K562 (cell line): Measurements from ENCODE around the gene KCNK3. TPM values are rescaled to one million over a fixed set of nuclear protein-coding genes. Genes with fewer than 3 reads are reported as not detected.

Source experiments
- ATAC-seq: fragments of 200-7000 bp; cut with Tn5 transposase; 3 replicates; pipeline ENCODE4 v1.9.1; 2020; ENCODE audit warnings: moderate library complexity
- BruUV-seq: library from RNA; stranded (reverse); fragments of 400-500 nt; replicated peaks from 2 replicates; lab custom pipeline; 2021; lab: Mats Ljungman, UMichigan
- CTCF ChIA-PET: fragments of 300-600 bp; formaldehyde crosslinking; extraction: SDS; loops from one replicate; lab custom pipeline; 2021; ENCODE audit warnings: low intra/inter-chr PET ratio; lab: Yijun Ruan, JAX
- POLR2A ChIA-PET: fragments of 300-600, 350-650 bp; sonication (Branson Sonifier 250); formaldehyde crosslinking; extraction: SDS; loops from one replicate; lab custom pipeline; 2021; ENCODE audit warnings: antibody characterized with exemption, inconsistent platforms; lab: Yijun Ruan, JAX
- DNase-seq, 4 experiments: peaks; one replicate each; pipeline versions ENCODE4 v3.0.0 to v3.0.0-alpha.2; 2011 to 2018; ENCODE audit warnings: low spot score in 3 of 4, mixed read lengths in 3 of 4; ENCODE audit errors: extremely low read depth in 1 of 4
- FAIRE-seq: peaks from 2 replicates; lab custom pipeline; 2011; peaks lifted over from hg19 to GRCh38; lab: Jason Lieb, UNC
- H2AFZ ChIP-seq: 2 replicates; pipeline ENCODE4 v1.6.0; 2011; ENCODE audit warnings: low read depth, low read length, control low read depth, inconsistent platforms
- H3K27ac ChIP-seq: fragments of 200-600 bp; 3 replicates; pipeline ENCODE4 v1.8.0; 2011; ENCODE audit warnings: low read depth, mild to moderate bottlenecking, control low read depth, inconsistent platforms, low read length, moderate library complexity, mixed read lengths; ENCODE audit errors: extremely low read depth
- H3K27me3 ChIP-seq, 2 experiments: fragments of 300-600 bp in 1 of 2; 2 replicates in 1 of 2; 3 replicates in 1 of 2; pipeline versions ENCODE4 v1.6.0 to v1.8.0; 2011; ENCODE audit warnings: inconsistent platforms in 2 of 2, low read length in 2 of 2, mild to moderate bottlenecking in 1 of 2, mixed read lengths in 1 of 2, moderate library complexity in 1 of 2; ENCODE audit not compliant: control insufficient read depth in 2 of 2, insufficient read depth in 2 of 2
- H3K36me3 ChIP-seq: fragments of 300-600 bp; 3 replicates; pipeline ENCODE4 v1.8.0; 2011; ENCODE audit warnings: mild to moderate bottlenecking, low read length, inconsistent platforms; ENCODE audit not compliant: control insufficient read depth, insufficient read depth
- H3K4me1 ChIP-seq, 2 experiments: fragments of 200-600 bp in 1 of 2; replicated peaks in 1 of 2; 2 replicates in 1 of 2; 3 replicates in 1 of 2; pipeline versions ENCODE4 v1.5.1 to v1.8.0; 2011; ENCODE audit warnings: inconsistent platforms in 2 of 2, low read length in 2 of 2, mild to moderate bottlenecking in 1 of 2, mixed read lengths in 1 of 2, moderate library complexity in 1 of 2; ENCODE audit not compliant: control insufficient read depth in 2 of 2, insufficient read depth in 2 of 2
- H3K4me2 ChIP-seq: 2 replicates; pipeline ENCODE4 v1.6.1; 2011; ENCODE audit warnings: low read length, control low read depth, inconsistent platforms, mixed read lengths; ENCODE audit not compliant: insufficient read depth
- H3K4me3 ChIP-seq: fragments of 200-600 bp; sonication (generic), shearing (Covaris generic); 2 replicates; pipeline ENCODE4 v1.5.1; 2016; ENCODE audit warnings: control low read depth, inconsistent platforms
- H3K79me2 ChIP-seq: fragments of 200-600 bp; 3 replicates; pipeline ENCODE4 v1.8.0; 2011; ENCODE audit warnings: low read length, inconsistent platforms; ENCODE audit not compliant: control insufficient read depth, insufficient read depth
- H3K9ac ChIP-seq, 2 experiments: 2 replicates each; pipeline versions ENCODE4 v1.6.0 to v1.6.1; 2011; ENCODE audit warnings: low read depth in 2 of 2, low read length in 2 of 2, control low read depth in 1 of 2, inconsistent platforms in 1 of 2, mild to moderate bottlenecking in 1 of 2, mixed read lengths in 1 of 2; ENCODE audit not compliant: insufficient read depth in 1 of 2
- H3K9me1 ChIP-seq: one replicate; pipeline ENCODE4 v1.6.0; 2011; ENCODE audit warnings: inconsistent platforms, mild to moderate bottlenecking, low read length, moderate library complexity; ENCODE audit not compliant: control insufficient read depth, insufficient read depth
- H3K9me3 ChIP-seq: replicated peaks from 2 replicates; pipeline ENCODE4 v1.5.1; 2011; ENCODE audit warnings: low read depth, low read length, inconsistent platforms; ENCODE audit not compliant: control insufficient read depth, insufficient read depth
- H4K20me1 ChIP-seq: replicated peaks from 2 replicates; pipeline ENCODE4 v1.6.1; 2011; ENCODE audit warnings: low read length, inconsistent platforms, mixed read lengths; ENCODE audit not compliant: control insufficient read depth, insufficient read depth
- CBX3 ChIP-seq, 2 experiments: IDR thresholded peaks; 1 replicate in 1 of 2; 2 replicates in 1 of 2; pipeline ENCODE4 v1.6.1; 2012; ENCODE audit warnings: inconsistent platforms in 2 of 2, low read length in 2 of 2, borderline replicate concordance in 1 of 2, control low read depth in 1 of 2
- CEBPG ChIP-seq, 3 experiments: fragments of 200-800 bp in 1 of 3; sonication (Bioruptor generic) in 1 of 3; sonication (generic) in 1 of 3; formaldehyde crosslinking in 1 of 3; IDR thresholded peaks in 2 of 3; conservative IDR thresholded peaks in 1 of 3; 2 replicates each; pipeline versions ENCODE4 v1.6.1 to v1.8.0; 2016 to 2022; ENCODE audit warnings: missing compliant biosample characterization in 2 of 3, missing genetic modification characterization in 2 of 3, mild to moderate bottlenecking in 1 of 3, missing genetic modification reagents in 1 of 3
- DPF2 ChIP-seq: fragments of 450-650 bp; IDR thresholded peaks from 2 replicates; pipeline ENCODE4 v1.6.1; 2016
- HMGN3 ChIP-seq: IDR thresholded peaks from 2 replicates; pipeline ENCODE4 v1.6.1; 2011; ENCODE audit warnings: borderline replicate concordance, low read depth, mild to moderate bottlenecking, mixed read lengths, low read length; ENCODE audit not compliant: insufficient read length; ENCODE audit errors: extremely low read depth
- HNRNPL ChIP-seq: fragments of 200-400 bp; formaldehyde crosslinking; IDR thresholded peaks from 2 replicates; pipeline ENCODE4 v1.6.1; 2017; ENCODE audit warnings: low read depth, mild to moderate bottlenecking, low read length
- PHF20 ChIP-seq: fragments of 450-650 bp; IDR thresholded peaks from 2 replicates; pipeline ENCODE4 v1.6.1; 2018; ENCODE audit not compliant: partially characterized antibody
- POLR3G ChIP-seq: IDR thresholded peaks from 2 replicates; pipeline ENCODE4 v1.6.1; 2011; ENCODE audit not compliant: insufficient read length, insufficient replicate concordance; ENCODE audit errors: extremely low read depth
- TAF15 ChIP-seq: fragments of 200-400 bp; formaldehyde crosslinking; IDR thresholded peaks from 2 replicates; pipeline ENCODE4 v1.6.1; 2017; ENCODE audit warnings: mild to moderate bottlenecking, low read depth, low read length, moderate library complexity
- ZC3H8 ChIP-seq: fragments of 450-650 bp; IDR thresholded peaks from 2 replicates; pipeline ENCODE4 v1.6.1; 2017
- ZNF140 ChIP-seq: fragments of 250-450 bp; sonication (Bioruptor Pico); IDR thresholded peaks from 2 replicates; pipeline ENCODE4 v1.8.0; 2021; ENCODE audit warnings: moderate library complexity, mild to moderate bottlenecking, inconsistent platforms
- ZNF175 ChIP-seq: fragments of 200-800 bp; sonication (Bioruptor generic); IDR thresholded peaks from 2 replicates; pipeline ENCODE4 v1.6.1; 2016; ENCODE audit warnings: low read depth, mild to moderate bottlenecking, missing genetic modification characterization, missing compliant biosample characterization
- ZNF408 ChIP-seq: fragments of 250-450 bp; sonication (Bioruptor Pico); IDR thresholded peaks from 2 replicates; pipeline ENCODE4 v1.4.0; 2020; ENCODE audit warnings: low read depth, mild to moderate bottlenecking, moderate library complexity
- WGBS: fragments of 100-300 bp; shearing (Covaris generic); methylation state at CpG from one replicate; pipeline ENCODE4 v1.1.6; 2016; ENCODE audit warnings: low coverage, mixed read lengths; ENCODE audit not compliant: insufficient coverage; ENCODE audit errors: missing lambda C conversion rate; 5-methylcytosine and 5-hydroxymethylcytosine counted together
- in situ Hi-C: fragments of 300-500 bp; cut with MboI; formaldehyde crosslinking; loops from 4 replicates; pipeline ENCODE4 v1.15.0; 2018; ENCODE audit warnings: inconsistent platforms, mixed read lengths
- intact Hi-C: fragments of 100-400 bp; cut with micrococcal nuclease; formaldehyde crosslinking; loops from 2 replicates; pipeline ENCODE4 v1.14.2; 2022
- polyA plus RNA-seq, 8 experiments: library from polyadenylated mRNA; depleted of rRNA in 4 of 8; stranded (reverse) in 5 of 8; unstranded in 3 of 8; fragments of >200 nt; fragmentation: Nextera tagmentation in 2 of 8; fragmentation: Illumina TruSeq in 1 of 8; extraction: Ambion mirVana in 2 of 8; extraction: Trizol in 1 of 8; gene quantifications; 2 replicates each; pipeline versions ENCODE4 v1.2.1 to v1.2.3, GENCODE V29; 2011 to 2014; ENCODE audit warnings: inconsistent platforms in 1 of 8, missing spikeins in 1 of 8
- total RNA-seq, 7 experiments: library from RNA; depleted of rRNA in 6 of 7; stranded (reverse); fragments of >200 nt in 6 of 7; fragmentation: Illumina TruSeq in 2 of 7; extraction: Trizol in 2 of 7; gene quantifications; 2 replicates each; pipeline versions ENCODE4 v1.2.1 to v1.2.3, GENCODE V29; 2011 to 2021; ENCODE audit warnings: low replicate concordance in 1 of 7
- TF ChIP-seq, protein P1 (sequence below): fragments of 450-650 bp; formaldehyde crosslinking; IDR thresholded peaks from 2 replicates; pipeline ENCODE4 v1.4.0; 2020; ENCODE audit warnings: mild to moderate bottlenecking
- TF ChIP-seq, protein P2 (sequence below): sonication (generic); formaldehyde crosslinking; IDR thresholded peaks from 2 replicates; pipeline ENCODE4 v1.8.0; 2023; ENCODE audit warnings: mild to moderate bottlenecking, missing genetic modification reagents
- TF ChIP-seq, protein P3 (sequence below): sonication (generic); formaldehyde crosslinking; IDR thresholded peaks from 2 replicates; pipeline ENCODE4 v1.8.1; 2023; ENCODE audit warnings: mild to moderate bottlenecking, missing genetic modification reagents

KCNK3 gene
- total and polyA plus RNA-seq, 9 of the 15 experiments (the other 6 are each of a cell fraction or from before 2014, with no cell fraction given): 0.01 to 0.20 (median 0.07) TPM; not detected in 5

DNA sequence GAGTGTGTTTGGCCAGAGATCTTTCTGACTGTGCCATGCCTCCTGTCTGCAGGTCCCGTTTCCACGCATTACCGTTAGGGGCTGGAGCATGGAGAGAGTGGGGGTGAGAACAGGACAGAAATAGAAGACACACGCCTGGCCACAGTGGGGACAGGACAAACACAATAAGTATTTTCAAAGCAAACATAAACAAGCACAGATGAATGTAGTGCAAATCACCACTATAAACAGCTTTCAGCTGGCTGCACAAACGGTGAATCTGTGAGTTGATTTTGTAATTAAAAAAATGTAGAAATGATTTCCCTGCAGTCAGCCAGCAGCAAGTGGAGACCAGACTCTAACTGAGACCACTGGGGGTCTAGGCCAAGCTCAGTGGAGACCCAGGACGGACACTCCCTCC is 6.8 kb downstream of the KCNK3 start:
- Histone ChIP-seq H3K36me3 (no peaks in the 10 kb centered on the region), H3K9me3 (no peaks in the 10 kb centered on the region), H3K9ac (no peak overlapping the region), H3K4me2 (no peak overlapping the region), H3K27me3 (peaks cover 32 to 77% of the 10 kb centered on the region in 2 experiments; a peak in 4 of 5 replicates), H3K79me2 (no peaks in the 10 kb centered on the region), H3K4me1 (no peaks in the 10 kb centered on the region), H2AFZ (no peak overlapping the region), H3K27ac (no peak overlapping the region), H3K4me3 (no peak overlapping the region), H4K20me1 (peaks cover 22% of the 10 kb centered on the region), H3K9me1 (peaks cover 3% of the 10 kb centered on the region)
- ATAC-seq (no peak), DNase-seq (no peak), FAIRE-seq (no peak)
- ChIA-PET CTCF (no interaction called here), POLR2A (interaction anchor here (0.6 kb wide), 1 partner anchor 166 kb away, joined by 3 read pairs; no protein-coding TSS in a partner anchor)
- 0% methylated on average over 6 of the region's 6 CpGs for WGBS
- in situ Hi-C loops: no loop called here
- intact Hi-C loops: no loop called here
- no TSS peak for BruUV-seq
- no peak for TF ChIP-seq PHF20
- TF ChIP-seq, protein P1, sequence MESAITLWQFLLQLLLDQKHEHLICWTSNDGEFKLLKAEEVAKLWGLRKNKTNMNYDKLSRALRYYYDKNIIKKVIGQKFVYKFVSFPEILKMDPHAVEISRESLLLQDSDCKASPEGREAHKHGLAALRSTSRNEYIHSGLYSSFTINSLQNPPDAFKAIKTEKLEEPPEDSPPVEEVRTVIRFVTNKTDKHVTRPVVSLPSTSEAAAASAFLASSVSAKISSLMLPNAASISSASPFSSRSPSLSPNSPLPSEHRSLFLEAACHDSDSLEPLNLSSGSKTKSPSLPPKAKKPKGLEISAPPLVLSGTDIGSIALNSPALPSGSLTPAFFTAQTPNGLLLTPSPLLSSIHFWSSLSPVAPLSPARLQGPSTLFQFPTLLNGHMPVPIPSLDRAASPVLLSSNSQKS: no peak
- no peak for TF ChIP-seq POLR3G
- no peak for TF ChIP-seq ZC3H8
- no peak for TF ChIP-seq ZNF175
- TF ChIP-seq HMGN3: no peak
- TF ChIP-seq, protein P2, sequence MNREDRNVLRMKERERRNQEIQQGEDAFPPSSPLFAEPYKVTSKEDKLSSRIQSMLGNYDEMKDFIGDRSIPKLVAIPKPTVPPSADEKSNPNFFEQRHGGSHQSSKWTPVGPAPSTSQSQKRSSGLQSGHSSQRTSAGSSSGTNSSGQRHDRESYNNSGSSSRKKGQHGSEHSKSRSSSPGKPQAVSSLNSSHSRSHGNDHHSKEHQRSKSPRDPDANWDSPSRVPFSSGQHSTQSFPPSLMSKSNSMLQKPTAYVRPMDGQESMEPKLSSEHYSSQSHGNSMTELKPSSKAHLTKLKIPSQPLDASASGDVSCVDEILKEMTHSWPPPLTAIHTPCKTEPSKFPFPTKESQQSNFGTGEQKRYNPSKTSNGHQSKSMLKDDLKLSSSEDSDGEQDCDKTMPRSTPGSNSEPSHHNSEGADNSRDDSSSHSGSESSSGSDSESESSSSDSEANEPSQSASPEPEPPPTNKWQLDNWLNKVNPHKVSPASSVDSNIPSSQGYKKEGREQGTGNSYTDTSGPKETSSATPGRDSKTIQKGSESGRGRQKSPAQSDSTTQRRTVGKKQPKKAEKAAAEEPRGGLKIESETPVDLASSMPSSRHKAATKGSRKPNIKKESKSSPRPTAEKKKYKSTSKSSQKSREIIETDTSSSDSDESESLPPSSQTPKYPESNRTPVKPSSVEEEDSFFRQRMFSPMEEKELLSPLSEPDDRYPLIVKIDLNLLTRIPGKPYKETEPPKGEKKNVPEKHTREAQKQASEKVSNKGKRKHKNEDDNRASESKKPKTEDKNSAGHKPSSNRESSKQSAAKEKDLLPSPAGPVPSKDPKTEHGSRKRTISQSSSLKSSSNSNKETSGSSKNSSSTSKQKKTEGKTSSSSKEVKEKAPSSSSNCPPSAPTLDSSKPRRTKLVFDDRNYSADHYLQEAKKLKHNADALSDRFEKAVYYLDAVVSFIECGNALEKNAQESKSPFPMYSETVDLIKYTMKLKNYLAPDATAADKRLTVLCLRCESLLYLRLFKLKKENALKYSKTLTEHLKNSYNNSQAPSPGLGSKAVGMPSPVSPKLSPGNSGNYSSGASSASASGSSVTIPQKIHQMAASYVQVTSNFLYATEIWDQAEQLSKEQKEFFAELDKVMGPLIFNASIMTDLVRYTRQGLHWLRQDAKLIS: no peak
- no peak for TF ChIP-seq TAF15
- TF ChIP-seq CEBPG (CRISPR knock-in tag; IDR thresholded peaks at IDR 0.05): no peak
- TF ChIP-seq CEBPG (tag; conservative IDR thresholded peaks at IDR 0.05 in 1 of 2, IDR thresholded peaks at IDR 0.05 in 1 of 2): no peak
- TF ChIP-seq, protein P3, sequence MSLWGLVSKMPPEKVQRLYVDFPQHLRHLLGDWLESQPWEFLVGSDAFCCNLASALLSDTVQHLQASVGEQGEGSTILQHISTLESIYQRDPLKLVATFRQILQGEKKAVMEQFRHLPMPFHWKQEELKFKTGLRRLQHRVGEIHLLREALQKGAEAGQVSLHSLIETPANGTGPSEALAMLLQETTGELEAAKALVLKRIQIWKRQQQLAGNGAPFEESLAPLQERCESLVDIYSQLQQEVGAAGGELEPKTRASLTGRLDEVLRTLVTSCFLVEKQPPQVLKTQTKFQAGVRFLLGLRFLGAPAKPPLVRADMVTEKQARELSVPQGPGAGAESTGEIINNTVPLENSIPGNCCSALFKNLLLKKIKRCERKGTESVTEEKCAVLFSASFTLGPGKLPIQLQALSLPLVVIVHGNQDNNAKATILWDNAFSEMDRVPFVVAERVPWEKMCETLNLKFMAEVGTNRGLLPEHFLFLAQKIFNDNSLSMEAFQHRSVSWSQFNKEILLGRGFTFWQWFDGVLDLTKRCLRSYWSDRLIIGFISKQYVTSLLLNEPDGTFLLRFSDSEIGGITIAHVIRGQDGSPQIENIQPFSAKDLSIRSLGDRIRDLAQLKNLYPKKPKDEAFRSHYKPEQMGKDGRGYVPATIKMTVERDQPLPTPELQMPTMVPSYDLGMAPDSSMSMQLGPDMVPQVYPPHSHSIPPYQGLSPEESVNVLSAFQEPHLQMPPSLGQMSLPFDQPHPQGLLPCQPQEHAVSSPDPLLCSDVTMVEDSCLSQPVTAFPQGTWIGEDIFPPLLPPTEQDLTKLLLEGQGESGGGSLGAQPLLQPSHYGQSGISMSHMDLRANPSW (CRISPR knock-in tag): no peak
- TF ChIP-seq ZNF408 (CRISPR knock-in tag): no peak
- TF ChIP-seq HNRNPL: no peak
- no peak for TF ChIP-seq CBX3 (IDR thresholded peaks at IDR 0.05; ENCODE audit: borderline replicate concordance in 1 of 2, low read length in 2 of 2)
- TF ChIP-seq ZNF140 (CRISPR knock-in tag): no peak
- TF ChIP-seq DPF2: no peak
